Renal cortex interstitium (tissue), 11 donors: ENCODE measurements around the gene OAF. TPM values are rescaled to one million over a fixed set of nuclear protein-coding genes. Genes with fewer than 3 reads are reported as not detected.

Experiments used
- DNase-seq, 11 donors: peaks; one replicate each; pipeline ENCODE4 v3.0.0-alpha.2; 2013; ENCODE audit warnings: low read depth in 9 of 11, low spot score in 4 of 11; ENCODE audit errors: extremely low read depth in 1 of 11
- polyA plus RNA-seq, 3 donors: library from polyadenylated mRNA; unstranded; fragments of 120-200 nt; gene quantifications; one replicate each; pipeline ENCODE4 v1.2.1, GENCODE V29; 2013; ENCODE audit not compliant: insufficient read length in 3 of 3

OAF gene
- polyA plus RNA-seq, 3 donors: 28.7 to 51.3 (median 48.4) TPM

DNA sequence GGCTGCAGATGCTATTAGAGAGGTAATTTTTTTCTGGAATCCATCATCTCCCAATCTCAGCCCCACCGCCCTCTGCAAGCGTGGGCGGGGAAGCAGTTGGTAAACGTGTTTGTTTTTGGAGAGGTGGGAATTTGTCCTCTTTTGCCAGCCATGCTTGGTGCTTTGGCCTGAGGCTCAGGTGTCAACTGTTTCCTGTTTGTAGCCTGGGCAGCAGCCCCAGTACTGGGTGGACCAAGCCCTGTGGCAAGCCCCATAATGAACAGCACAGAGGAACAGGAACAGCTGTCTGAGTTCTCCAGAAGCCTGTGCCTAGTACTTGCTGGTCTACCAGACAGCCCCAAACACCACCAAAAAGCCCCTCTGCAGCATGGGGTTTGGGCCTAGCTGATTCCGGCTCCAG is 68.7 kb downstream of the OAF start:
- DNase-seq: no peak

Other genes with a start within 250 kb of the OAF start
- gene TRIM29, start 72.9 kb upstream of the OAF start, polyA plus RNA-seq: 1 to 10 TPM in 2 of 3 donors, under 1 TPM in 1; 0.62 to 5.0 (median 2.0) TPM
- under 1 TPM; 0.23 to 0.92 (median 0.36) TPM for gene POU2F3, start 29.1 kb downstream of the OAF start, polyA plus RNA-seq
- gene TLCD5, start 114.3 kb downstream of the OAF start, polyA plus RNA-seq: 10 to 100 TPM; 10.2 to 18.8 (median 12.8) TPM
- 100 to 1,000 TPM; 123 to 132 (median 123) TPM for gene ARHGEF12, start 125.4 kb downstream of the OAF start, polyA plus RNA-seq